ENCODE data around the gene AP1S1. TPM values are rescaled to one million over a fixed set of nuclear protein-coding genes. Genes with fewer than 3 reads are reported as not detected.
A peak's percentile ranks its signal among the peaks of the same experiment; 100 is the strongest.

The AP1S1 gene
- total and polyA plus RNA-seq, 2 of the 13 experiments (the other 11 are each of a cell fraction or from before 2014, with no cell fraction given) = 57.5 to 68.1 TPM

GRCh38 chr7:101124376-101125056 lies 29.8 kb upstream of the AP1S1 start (continued):
- TF ChIP-seq TIGD3 (CRISPR knock-in tag; IDR thresholded peaks at IDR 0.05; ENCODE audit: borderline replicate concordance) = no peak
- no peak for TF ChIP-seq SP1 (IDR thresholded peaks at IDR 0.05)
- peak; percentile 29; the same call in 1 of the 2 replicates for TF ChIP-seq SP1 (CRISPR knock-in tag; IDR thresholded peaks at IDR 0.05)
- 0 out of 2 replicates have a peak, but pooled peaks have one; percentile 35 for TF ChIP-seq TRAFD1 (CRISPR knock-in tag; IDR thresholded peaks at IDR 0.05; ENCODE audit: borderline replicate concordance)
- TF ChIP-seq FOXP1 (IDR thresholded peaks at IDR 0.05) = peak; percentile 78; the same call in 1 of the 2 replicates
- peak; percentile 89 for TF ChIP-seq FOXP1 (CRISPR knock-in tag; IDR thresholded peaks at IDR 0.05)
- no peak for TF ChIP-seq ZSCAN5A (CRISPR knock-in tag; IDR thresholded peaks at IDR 0.05; ENCODE audit: borderline replicate concordance)
- TF ChIP-seq ZNF362 (CRISPR knock-in tag; IDR thresholded peaks at IDR 0.05; ENCODE audit: borderline replicate concordance) = peak; percentile 60; the same call in 1 of the 2 replicates
- no peak for TF ChIP-seq CSRNP1 (CRISPR knock-in tag; IDR thresholded peaks at IDR 0.05)
- no peak for TF ChIP-seq ZNF274 (CRISPR knock-in tag; IDR thresholded peaks at IDR 0.05)
- peak in 1 of 2 experiments; percentile 37; a peak in 1 of 4 replicates for TF ChIP-seq NR2F1 (CRISPR knock-in tag; IDR thresholded peaks at IDR 0.05)
- TF ChIP-seq MLXIP (CRISPR knock-in tag; IDR thresholded peaks at IDR 0.05; ENCODE audit: borderline replicate concordance) = no peak
- TF ChIP-seq RFX5 (IDR thresholded peaks at IDR 0.05; ENCODE audit: low read depth, low read length) = peak; percentile 87
- TF ChIP-seq ZBTB26 (CRISPR knock-in tag; IDR thresholded peaks at IDR 0.05; ENCODE audit: borderline replicate concordance) = no peak; the same call in 1 of the 2 replicates
- TF ChIP-seq ZNF672 (CRISPR knock-in tag; IDR thresholded peaks at IDR 0.05) = no peak
- peak; percentile 42; the same call in 1 of the 2 replicates for TF ChIP-seq MAX (IDR thresholded peaks at IDR 0.05)

Data from HepG2 (cell line).